ENCODE measurements around the gene CFAP221.

GRCh38 chr2:119699016-119699606, 154.9 kb downstream of the CFAP221 start:
- TF ChIP-seq NRF1 (conservative IDR thresholded peaks at IDR 0.05; ENCODE audit: low read depth, low read length) (no peak), ZNF274 (IDR thresholded peaks at IDR 0.05; ENCODE audit: insufficient read depth, insufficient read length) (no peak), NR2C2 (IDR thresholded peaks at IDR 0.05; ENCODE audit: borderline replicate concordance, control insufficient read depth, insufficient read length, low read depth) (no peak), CTCF (IDR thresholded peaks at IDR 0.05 in 2 of 3, conservative IDR thresholded peaks at IDR 0.05 in 1 of 3; ENCODE audit: control insufficient read depth in 2 of 3, extremely low read depth in 1 of 3, insufficient read depth in 1 of 3, low read depth in 3 of 3, low read length in 3 of 3) (no peak), HDGF (IDR thresholded peaks at IDR 0.05) (no peak), POLR2A (IDR thresholded peaks at IDR 0.05; ENCODE audit: low read depth, low read length) (no peak), ZNF592 (IDR thresholded peaks at IDR 0.05) (no peak), SMC3 (IDR thresholded peaks at IDR 0.05; ENCODE audit: borderline replicate concordance, low read length) (no peak), YY1 (IDR thresholded peaks at IDR 0.05; ENCODE audit: low read depth, low read length) (no peak), SP1 (IDR thresholded peaks at IDR 0.05; ENCODE audit: low read depth, low read length) (no peak), ZBTB40 (IDR thresholded peaks at IDR 0.05; ENCODE audit: borderline replicate concordance) (no peak), ATF2 (IDR thresholded peaks at IDR 0.05; ENCODE audit: low read length) (no peak), MXI1 (IDR thresholded peaks at IDR 0.05; ENCODE audit: low read depth, low read length) (no peak), BRCA1 (IDR thresholded peaks at IDR 0.05; ENCODE audit: low read depth, low read length) (no peak)
